GM23338 (cell line): ENCODE measurements around the gene ROBO1.

Experiments used
- CREB1 ChIP-seq: fragments of 250-450 bp; sonication (Bioruptor Pico); IDR thresholded peaks from 2 replicates; pipeline ENCODE4 v1.5.0; 2020; ENCODE audit warnings: low read depth, mild to moderate bottlenecking, moderate library complexity
- EZH2 ChIP-seq: fragments of 200-600 bp; sonication (generic); IDR thresholded peaks from one replicate; pipeline ENCODE4 v1.8.0; 2017; ENCODE audit warnings: antibody characterized with exemption, mild to moderate bottlenecking, low read depth; ENCODE audit not compliant: unreplicated experiment
- EZH2phosphoT487 ChIP-seq: fragments of 200-600 bp; sonication (generic); IDR thresholded peaks from one replicate; pipeline ENCODE4 v1.8.1; 2018; ENCODE audit warnings: antibody characterized with exemption; ENCODE audit not compliant: unreplicated experiment
- JUNB ChIP-seq: IDR thresholded peaks from one replicate; pipeline ENCODE4 v1.6.1; 2016; ENCODE audit warnings: antibody characterized with exemption; ENCODE audit not compliant: unreplicated experiment
- POLR2AphosphoS5 ChIP-seq: IDR thresholded peaks from 2 replicates; pipeline ENCODE4 v1.6.1; 2016; ENCODE audit warnings: antibody characterized with exemption, low read depth
- STAT1 ChIP-seq: IDR thresholded peaks from one replicate; pipeline ENCODE4 v1.6.1; 2016; ENCODE audit warnings: antibody characterized with exemption; ENCODE audit not compliant: unreplicated experiment
- ZNF114 ChIP-seq: fragments of 250-450 bp; sonication (Bioruptor Pico); IDR thresholded peaks from 2 replicates; pipeline ENCODE4 v1.5.0; 2020; ENCODE audit warnings: mild to moderate bottlenecking, moderate library complexity
- TF ChIP-seq, protein P1 (sequence below), 2 experiments: fragments of 200-600 bp in 1 of 2; sonication (generic) in 1 of 2; conservative IDR thresholded peaks; 2 replicates each; pipeline versions ENCODE4 v1.5.1 to v1.6.1; 2016 to 2017; ENCODE audit warnings: antibody characterized with exemption in 2 of 2, low read depth in 2 of 2, mild to moderate bottlenecking in 2 of 2, moderate library complexity in 1 of 2
- TF ChIP-seq, protein P2 (sequence below): IDR thresholded peaks from one replicate; pipeline ENCODE4 v1.6.1; 2018; ENCODE audit warnings: antibody characterized with exemption; ENCODE audit not compliant: unreplicated experiment
- TF ChIP-seq, protein P3 (sequence below): fragments of 250-450 bp; sonication (Bioruptor Pico); IDR thresholded peaks from 2 replicates; pipeline ENCODE4 v1.5.0; 2020; ENCODE audit warnings: mild to moderate bottlenecking, moderate library complexity

- TF ChIP-seq, protein P1, sequence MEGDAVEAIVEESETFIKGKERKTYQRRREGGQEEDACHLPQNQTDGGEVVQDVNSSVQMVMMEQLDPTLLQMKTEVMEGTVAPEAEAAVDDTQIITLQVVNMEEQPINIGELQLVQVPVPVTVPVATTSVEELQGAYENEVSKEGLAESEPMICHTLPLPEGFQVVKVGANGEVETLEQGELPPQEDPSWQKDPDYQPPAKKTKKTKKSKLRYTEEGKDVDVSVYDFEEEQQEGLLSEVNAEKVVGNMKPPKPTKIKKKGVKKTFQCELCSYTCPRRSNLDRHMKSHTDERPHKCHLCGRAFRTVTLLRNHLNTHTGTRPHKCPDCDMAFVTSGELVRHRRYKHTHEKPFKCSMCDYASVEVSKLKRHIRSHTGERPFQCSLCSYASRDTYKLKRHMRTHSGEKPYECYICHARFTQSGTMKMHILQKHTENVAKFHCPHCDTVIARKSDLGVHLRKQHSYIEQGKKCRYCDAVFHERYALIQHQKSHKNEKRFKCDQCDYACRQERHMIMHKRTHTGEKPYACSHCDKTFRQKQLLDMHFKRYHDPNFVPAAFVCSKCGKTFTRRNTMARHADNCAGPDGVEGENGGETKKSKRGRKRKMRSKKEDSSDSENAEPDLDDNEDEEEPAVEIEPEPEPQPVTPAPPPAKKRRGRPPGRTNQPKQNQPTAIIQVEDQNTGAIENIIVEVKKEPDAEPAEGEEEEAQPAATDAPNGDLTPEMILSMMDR (conservative IDR thresholded peaks at IDR 0.05; ENCODE audit: low read depth in 2 of 2) = no peak
- TF ChIP-seq EZH2 = no peak
- TF ChIP-seq POLR2AphosphoS5 = no peak
- TF ChIP-seq, protein P2, sequence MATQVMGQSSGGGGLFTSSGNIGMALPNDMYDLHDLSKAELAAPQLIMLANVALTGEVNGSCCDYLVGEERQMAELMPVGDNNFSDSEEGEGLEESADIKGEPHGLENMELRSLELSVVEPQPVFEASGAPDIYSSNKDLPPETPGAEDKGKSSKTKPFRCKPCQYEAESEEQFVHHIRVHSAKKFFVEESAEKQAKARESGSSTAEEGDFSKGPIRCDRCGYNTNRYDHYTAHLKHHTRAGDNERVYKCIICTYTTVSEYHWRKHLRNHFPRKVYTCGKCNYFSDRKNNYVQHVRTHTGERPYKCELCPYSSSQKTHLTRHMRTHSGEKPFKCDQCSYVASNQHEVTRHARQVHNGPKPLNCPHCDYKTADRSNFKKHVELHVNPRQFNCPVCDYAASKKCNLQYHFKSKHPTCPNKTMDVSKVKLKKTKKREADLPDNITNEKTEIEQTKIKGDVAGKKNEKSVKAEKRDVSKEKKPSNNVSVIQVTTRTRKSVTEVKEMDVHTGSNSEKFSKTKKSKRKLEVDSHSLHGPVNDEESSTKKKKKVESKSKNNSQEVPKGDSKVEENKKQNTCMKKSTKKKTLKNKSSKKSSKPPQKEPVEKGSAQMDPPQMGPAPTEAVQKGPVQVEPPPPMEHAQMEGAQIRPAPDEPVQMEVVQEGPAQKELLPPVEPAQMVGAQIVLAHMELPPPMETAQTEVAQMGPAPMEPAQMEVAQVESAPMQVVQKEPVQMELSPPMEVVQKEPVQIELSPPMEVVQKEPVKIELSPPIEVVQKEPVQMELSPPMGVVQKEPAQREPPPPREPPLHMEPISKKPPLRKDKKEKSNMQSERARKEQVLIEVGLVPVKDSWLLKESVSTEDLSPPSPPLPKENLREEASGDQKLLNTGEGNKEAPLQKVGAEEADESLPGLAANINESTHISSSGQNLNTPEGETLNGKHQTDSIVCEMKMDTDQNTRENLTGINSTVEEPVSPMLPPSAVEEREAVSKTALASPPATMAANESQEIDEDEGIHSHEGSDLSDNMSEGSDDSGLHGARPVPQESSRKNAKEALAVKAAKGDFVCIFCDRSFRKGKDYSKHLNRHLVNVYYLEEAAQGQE = no peak
- TF ChIP-seq EZH2phosphoT487 = no peak
- TF ChIP-seq ZNF114 (CRISPR knock-in tag) = no peak
- TF ChIP-seq JUNB = no peak
- no peak for TF ChIP-seq STAT1
- no peak for TF ChIP-seq CREB1 (CRISPR knock-in tag)
- TF ChIP-seq, protein P3, sequence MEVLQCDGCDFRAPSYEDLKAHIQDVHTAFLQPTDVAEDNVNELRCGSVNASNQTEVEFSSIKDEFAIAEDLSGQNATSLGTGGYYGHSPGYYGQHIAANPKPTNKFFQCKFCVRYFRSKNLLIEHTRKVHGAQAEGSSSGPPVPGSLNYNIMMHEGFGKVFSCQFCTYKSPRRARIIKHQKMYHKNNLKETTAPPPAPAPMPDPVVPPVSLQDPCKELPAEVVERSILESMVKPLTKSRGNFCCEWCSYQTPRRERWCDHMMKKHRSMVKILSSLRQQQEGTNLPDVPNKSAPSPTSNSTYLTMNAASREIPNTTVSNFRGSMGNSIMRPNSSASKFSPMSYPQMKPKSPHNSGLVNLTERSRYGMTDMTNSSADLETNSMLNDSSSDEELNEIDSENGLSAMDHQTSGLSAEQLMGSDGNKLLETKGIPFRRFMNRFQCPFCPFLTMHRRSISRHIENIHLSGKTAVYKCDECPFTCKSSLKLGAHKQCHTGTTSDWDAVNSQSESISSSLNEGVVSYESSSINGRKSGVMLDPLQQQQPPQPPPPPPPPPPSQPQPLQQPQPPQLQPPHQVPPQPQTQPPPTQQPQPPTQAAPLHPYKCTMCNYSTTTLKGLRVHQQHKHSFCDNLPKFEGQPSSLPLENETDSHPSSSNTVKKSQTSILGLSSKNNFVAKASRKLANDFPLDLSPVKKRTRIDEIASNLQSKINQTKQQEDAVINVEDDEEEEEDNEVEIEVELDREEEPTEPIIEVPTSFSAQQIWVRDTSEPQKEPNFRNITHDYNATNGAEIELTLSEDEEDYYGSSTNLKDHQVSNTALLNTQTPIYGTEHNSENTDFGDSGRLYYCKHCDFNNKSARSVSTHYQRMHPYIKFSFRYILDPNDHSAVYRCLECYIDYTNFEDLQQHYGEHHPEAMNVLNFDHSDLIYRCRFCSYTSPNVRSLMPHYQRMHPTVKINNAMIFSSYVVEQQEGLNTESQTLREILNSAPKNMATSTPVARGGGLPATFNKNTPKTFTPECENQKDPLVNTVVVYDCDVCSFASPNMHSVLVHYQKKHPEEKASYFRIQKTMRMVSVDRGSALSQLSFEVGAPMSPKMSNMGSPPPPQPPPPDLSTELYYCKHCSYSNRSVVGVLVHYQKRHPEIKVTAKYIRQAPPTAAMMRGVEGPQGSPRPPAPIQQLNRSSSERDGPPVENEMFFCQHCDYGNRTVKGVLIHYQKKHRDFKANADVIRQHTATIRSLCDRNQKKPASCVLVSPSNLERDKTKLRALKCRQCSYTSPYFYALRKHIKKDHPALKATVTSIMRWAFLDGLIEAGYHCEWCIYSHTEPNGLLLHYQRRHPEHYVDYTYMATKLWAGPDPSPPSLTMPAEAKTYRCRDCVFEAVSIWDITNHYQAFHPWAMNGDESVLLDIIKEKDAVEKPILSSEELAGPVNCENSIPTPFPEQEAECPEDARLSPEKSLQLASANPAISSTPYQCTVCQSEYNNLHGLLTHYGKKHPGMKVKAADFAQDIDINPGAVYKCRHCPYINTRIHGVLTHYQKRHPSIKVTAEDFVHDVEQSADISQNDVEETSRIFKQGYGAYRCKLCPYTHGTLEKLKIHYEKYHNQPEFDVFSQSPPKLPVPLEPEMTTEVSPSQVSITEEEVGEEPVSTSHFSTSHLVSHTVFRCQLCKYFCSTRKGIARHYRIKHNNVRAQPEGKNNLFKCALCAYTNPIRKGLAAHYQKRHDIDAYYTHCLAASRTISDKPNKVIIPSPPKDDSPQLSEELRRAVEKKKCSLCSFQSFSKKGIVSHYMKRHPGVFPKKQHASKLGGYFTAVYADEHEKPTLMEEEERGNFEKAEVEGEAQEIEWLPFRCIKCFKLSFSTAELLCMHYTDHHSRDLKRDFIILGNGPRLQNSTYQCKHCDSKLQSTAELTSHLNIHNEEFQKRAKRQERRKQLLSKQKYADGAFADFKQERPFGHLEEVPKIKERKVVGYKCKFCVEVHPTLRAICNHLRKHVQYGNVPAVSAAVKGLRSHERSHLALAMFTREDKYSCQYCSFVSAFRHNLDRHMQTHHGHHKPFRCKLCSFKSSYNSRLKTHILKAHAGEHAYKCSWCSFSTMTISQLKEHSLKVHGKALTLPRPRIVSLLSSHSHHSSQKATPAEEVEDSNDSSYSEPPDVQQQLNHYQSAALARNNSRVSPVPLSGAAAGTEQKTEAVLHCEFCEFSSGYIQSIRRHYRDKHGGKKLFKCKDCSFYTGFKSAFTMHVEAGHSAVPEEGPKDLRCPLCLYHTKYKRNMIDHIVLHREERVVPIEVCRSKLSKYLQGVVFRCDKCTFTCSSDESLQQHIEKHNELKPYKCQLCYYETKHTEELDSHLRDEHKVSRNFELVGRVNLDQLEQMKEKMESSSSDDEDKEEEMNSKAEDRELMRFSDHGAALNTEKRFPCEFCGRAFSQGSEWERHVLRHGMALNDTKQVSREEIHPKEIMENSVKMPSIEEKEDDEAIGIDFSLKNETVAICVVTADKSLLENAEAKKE (CRISPR knock-in tag) = no peak
These were observed 504.4 kb downstream of the ROBO1 start for GRCh38 chr3:79263423-79263822.
